DMS114 treated with DMSO at 0.1 percent for 48 hours (cell line): ENCODE data around the gene SHMT1.
A peak's percentile ranks its signal among the peaks of the same experiment; 100 is the strongest.
"Not testable (repeated sequence)": the region's sequence is repeated elsewhere in the genome, so short reads cannot be mapped to it uniquely, and the experiment has no call there.

Experiments
- DNase-seq: peaks from one replicate; lab custom pipeline; 2025; ENCODE audit not compliant: unreplicated experiment; lab: John Stamatoyannopoulos, UW

SHMT1 gene

DNA sequence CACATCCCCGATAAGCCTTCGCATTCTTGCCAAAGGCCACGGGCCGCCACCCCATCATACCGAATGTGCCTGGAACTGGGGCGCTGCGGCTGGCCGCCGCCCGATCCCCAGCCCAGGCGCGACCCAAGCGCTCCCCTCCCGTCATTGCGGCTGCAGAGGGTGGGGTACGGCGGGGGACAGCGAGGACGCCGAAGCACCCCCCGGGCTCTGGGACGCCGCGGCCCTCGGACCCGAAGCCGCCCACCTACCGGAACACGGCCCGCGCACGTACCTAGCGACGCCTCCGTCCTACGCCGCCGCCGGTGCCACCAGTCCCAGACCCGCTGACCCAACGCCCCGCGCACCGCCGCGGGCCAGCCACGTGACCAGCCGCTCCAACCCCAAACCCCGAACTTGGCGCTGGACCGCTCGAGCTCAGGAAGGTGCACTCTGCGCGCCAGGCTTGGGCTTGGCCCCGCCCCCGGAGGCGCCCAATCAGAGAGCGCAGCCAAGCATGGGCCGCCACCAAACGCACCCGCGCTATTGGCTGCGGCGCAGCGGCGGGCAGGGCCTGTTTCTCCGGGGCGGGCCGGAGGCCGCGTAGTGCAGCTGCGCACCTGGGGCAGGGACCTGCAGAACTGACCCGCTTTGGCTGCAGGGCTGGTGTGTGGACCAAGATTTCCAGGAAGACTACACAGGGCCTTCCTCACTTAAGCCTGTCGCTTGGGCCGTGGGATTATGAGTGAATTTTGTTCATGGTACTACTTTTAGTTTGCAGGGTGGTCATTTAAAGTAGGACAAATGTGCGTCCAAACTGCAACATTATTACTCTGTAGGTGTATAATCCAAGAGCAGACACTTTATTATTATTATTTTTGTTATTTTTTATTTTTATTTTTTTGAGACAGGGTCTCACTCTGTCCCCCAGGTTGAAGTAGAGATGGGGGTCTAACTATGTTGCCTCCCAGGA is at the start of gene SHMT1:
Gene SHMT1 (minus strand): TSS at position 450 of the 949 bp plus-strand sequence. CDS start 7,569 bp downstream, outside the sequence.
- peak; percentile 24 for DNase-seq

DNA sequence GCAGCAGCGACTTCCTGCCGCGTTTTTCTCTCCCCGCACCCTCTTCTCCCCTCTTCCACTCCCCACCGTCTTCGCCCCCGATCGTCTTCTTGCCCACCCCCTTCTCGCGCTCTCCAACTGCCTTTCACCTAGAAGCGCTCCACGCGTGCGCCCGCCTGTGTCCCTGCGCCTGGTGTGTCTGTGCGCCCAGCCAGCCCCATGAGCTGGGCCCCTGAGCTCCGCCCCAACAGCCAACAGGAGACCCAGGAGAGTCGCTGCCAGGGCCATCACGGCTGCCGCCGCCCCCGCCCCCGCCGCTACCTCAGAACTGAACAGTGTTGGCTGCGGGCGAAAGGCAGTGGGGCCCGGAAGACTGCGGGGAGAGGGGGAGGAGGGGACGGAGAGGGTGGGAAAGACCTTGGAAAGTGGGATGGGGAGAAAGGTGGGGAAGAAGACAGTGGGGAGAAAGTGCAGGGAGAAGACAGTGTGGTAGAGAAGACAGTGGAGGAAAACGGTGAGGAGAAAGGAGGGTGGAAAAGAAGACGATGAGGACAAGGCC is 48.7 kb upstream of the SHMT1 start:
- not testable (repeated sequence) for DNase-seq

DNA sequence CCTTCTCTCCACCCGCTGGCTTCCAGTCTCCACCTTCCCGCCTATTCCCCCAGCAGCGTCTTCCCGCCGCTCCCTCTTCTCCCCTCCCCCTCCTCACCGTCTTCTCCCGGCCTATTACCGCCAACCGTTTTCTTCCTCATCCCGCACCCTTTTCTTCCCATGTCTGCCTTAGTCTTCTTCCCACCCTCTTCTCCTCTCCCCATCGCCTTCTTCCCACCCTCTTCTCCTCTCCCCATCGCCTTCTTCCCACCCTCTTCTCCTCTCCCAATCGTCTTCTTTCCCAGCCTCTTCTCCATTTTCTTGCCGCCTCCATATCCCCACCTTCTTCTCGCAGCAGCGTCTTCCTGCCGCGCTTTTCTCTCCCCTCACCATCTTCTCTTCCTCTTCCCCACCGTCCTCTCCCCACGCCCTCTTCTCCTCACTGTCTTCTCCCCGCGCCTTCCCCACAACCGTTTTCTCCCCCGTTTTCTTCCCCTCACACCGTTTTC is 48.1 kb upstream of the SHMT1 start:
- DNase-seq = not testable (repeated sequence)

DNA sequence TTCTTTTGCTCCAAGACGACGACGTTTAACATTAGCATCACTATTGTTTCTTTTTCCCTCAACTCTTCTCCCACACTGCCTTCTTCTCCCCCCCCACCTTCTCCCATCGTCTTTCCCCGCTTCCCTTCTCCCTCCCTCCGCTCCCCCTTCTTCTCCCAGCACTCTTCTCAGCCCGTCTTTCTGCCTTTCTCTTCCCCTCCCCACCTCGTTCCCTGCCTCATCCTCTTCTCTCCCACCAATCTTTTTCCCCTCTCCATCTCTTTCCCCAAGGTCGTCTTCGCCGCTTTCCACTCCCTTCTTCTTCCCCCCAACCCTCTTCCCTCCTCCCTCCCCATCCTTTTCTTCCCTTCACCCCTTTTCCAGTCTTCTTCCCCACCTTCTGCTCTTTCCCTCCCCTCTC is 47.4 kb upstream of the SHMT1 start:
- DNase-seq = not testable (repeated sequence)

DNA sequence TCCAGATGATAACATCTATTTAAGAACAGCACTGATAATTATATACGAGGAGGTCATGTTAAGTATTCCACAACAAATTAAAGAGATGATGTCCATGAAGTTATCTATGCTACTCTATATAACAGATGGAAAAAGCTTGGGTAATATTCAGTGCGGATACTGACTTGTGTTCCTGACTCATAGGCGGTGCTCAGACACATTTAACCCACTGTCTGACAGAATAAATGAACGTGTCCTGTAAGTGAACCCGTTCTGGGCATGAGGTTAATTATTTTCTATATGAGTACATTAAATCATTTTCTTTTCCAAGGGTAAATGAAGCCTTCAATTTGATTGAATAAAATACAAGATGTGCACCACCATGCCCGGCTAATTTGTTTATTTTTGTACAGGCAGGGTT is 46.0 kb upstream of the SHMT1 start:
- not testable (repeated sequence) for DNase-seq

DNA sequence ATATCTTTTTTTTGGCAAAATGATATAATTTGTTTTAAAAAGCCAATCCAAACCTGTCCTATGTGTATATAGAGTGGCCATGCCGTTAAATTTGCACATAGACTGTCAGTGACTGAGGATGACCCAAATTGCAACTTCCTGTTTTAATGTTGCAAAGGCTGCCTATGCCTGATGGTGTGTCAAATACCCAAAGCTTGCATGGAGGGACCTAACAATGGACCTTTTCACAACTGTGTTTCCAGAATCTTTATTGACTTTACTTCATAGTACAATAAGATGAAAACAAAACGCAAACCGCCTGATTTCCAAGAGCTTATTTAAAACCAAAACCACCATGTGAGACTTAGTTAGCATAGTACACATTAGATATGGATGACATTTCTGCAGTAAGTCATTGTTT is 45.6 kb upstream of the SHMT1 start:
- not testable (repeated sequence) for DNase-seq

DNA sequence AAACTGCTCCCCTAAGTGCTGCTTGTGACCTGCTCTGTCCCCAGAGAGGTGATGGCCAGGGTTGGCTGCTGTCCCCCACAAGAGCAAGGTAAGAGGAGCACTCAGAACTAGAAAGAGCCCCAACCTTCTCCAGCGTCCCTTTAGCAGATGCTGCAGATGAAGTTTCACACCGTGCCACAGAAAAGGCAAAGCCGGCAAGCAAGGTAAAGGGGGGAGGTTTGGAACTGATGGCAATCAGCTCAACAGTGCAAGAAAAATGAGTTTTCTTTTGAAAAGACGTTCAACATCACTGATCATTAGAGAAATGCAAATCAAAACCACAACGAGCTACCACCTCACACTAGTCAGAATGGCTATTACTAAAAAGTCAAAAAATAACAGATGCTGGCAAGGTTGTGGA is 40.3 kb upstream of the SHMT1 start:
- not testable (repeated sequence) for DNase-seq

DNA sequence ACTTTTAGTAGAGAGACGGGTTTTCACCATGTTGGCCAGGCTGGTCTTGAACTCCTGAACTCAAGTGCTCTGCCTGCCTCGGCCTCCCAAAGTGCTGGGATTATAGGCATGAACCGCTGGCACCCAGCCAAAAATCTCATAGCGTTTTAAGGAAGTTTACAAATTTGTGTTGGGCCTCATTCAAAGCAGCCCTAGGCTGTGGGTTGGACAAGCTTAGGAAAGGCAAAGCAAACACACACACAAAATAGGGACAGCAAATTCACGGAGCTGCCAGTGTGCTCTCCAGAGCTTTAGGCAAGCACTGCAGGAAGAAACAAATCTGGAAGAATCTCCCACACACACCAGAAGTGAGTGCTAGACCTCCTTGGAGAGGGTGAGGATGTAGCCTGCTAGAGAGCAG is 39.8 kb upstream of the SHMT1 start:
- DNase-seq = not testable (repeated sequence)

DNA sequence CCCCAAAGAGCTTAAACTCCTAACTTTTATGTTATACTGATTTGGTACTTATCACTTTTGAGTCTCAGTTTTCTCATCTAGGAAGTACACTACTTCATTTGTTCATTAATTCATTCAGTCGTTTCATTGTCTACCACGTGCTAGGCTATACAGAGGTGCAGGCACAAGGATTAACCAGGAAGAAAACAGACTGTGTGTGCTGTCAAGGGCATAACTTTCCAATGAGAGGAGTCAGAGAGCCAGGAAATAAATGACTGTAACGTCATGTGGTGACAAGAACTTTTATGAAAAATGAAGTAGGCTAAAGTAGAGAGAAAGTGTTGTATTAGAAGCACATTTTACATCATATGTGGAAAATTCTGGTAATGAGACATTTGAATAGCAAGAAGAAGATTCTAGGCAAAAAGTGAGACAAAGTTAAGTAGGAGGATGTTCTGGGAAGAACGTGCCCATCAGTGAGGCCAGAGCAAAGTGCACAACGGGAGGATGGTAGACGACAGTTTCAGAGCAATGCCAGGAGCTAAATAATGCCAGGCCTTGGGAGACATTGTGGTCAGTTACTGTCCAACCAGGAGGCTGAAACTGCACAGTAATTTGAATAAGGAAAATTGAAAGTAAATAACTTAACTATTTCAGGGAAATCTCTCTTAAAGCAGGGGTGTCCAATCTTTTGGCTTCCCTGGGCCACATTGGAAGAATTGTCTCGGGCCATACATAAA is 38.7 kb upstream of the SHMT1 start:
- DNase-seq = not testable (repeated sequence)

DNA sequence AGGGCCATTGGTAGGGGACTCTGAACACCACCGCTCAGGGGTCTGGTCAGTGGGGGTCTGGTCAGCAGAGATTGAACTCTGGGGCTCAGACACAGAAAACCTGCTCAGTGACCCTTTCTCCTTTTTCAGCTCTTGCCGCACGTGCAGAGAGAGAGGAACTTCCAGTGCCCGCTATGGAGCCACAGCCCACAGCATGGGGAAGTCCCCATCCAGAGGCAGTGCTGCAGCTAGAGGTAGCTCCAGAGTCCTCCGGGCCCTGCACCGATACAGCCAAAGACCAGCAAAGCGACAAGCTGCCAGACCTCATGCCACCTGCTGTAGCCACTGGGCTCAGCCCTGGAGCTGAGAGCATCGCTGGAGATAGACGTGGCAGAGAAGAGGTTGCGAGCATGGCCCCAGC is 25.4 kb upstream of the SHMT1 start:
- DNase-seq = not testable (repeated sequence)

DNA sequence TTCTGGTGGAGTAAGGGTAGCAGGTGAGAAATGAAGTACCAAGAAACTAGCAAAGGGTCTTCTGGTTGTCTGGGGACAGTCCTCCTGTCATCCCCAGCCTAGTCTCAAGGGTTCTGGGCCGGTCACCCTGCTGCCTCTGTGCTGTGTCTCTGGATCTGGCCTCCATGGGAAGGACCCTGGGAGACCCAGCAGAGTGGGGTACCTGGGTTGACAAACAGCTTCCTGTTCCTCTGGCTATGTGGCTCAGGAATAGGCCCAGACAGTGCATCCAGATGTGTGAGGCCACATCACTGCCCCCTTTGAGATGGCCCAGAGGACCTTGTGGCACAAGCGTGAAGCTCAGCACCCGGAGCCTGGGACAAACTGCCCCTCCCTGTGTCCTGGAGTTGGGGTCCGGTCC is 24.9 kb upstream of the SHMT1 start:
- not testable (repeated sequence) for DNase-seq

DNA sequence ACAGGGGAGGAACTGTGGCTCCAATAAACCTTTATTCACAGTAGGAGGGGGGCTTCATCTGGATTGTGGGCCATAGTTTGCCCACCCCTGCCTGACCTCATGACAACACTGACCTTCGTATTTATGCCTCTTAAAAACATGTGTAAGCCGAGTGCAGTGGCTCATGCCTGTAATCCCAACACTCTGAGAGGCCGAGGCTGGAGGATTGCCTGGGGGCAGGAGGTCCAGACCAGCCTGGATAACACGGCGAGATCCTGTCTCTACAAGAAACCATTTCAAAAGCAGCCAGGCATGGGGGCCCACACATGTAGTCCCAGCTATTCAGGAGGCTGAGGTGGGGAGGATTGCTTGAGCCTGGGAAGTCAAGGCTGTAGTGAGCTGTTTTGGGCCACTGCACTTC is 24.2 kb upstream of the SHMT1 start:
- DNase-seq = not testable (repeated sequence)

DNA sequence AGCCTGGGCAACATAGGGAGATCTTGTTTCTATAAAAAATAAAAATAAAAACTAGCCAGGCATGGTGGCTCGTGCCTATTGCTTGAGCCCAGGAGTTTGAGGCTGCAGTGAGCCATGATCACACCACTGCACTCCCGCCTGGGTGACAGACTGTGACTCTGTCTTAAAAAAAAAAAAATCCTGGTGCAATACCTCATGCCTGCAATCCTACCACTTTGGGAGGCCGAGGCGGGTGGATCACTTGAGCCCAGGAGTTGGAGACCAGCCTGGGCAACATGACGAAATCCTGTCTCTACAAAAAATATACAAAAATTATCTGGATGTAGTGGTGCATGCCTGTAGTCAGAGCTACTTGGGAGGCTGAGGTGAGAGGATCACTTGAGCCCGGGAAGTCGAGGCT is 20.9 kb upstream of the SHMT1 start:
- DNase-seq = not testable (repeated sequence)

DNA sequence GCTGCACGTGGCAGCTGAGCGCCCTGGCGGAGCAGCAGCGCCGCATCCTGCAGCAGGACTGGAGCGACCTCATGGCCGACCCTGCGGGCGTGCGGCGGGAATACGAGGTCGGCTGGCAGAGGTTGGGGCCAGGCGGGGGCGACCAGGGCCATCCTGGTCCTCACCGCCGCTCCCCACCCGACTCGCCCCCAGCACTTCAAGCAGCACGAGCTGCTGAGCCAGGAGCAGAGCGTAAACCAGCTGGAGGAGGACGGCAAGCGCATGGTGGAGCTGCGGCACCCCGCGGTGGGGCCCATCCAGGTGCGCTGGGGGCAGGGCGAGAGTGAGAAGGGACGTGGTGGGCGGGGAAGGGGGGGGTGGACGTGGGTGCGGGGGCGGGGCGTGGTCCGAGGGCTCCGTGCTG is 19.7 kb upstream of the SHMT1 start:
- not testable (repeated sequence) for DNase-seq

DNA sequence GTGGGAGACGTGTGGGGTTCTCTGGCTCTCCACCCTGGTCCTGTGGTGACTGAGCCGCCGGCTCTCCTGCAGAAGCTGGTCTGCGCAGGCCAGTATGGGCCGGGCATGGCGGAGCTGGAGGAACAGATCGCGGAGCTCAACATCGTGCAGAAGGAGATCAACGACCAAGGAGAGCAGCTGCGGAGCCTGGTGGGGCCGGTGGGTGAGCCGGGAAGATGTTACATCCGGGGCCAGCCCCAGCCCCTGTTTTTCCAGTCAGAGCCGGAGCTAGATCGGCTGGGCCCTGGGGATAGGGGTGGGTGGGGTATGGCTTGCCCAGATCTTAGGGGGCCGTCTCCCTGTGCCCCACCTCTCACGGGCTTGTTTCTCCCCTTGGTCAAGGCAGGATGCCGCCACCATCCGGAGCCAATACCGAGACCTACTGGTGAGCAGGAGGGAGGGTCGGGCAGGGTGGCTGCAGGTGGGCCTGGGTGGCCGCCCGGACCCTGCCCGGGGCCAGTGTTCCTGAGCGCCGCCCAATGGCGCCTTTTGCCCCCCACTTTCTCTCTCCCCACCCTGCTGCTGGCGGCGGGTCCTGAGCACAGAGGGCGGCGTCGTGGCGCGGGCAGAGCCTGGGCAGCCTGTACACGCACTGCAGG is 19.2 kb upstream of the SHMT1 start:
- DNase-seq = no peak

DNA sequence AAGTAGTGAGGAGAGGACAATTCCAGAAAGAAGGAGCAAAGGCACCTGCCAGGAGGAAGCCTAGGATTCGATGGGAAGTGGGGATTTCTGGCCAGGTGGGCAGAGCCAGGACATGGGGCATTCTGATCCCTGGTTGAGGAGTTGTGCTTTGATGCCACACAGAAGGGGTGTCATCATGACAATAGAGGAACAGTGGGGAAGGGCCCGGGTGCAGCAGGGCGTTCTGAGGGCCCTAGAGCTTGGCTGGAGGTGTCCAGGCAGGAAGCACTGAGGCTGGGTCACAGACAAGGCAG is 18.5 kb upstream of the SHMT1 start:
- DNase-seq = no peak

DNA sequence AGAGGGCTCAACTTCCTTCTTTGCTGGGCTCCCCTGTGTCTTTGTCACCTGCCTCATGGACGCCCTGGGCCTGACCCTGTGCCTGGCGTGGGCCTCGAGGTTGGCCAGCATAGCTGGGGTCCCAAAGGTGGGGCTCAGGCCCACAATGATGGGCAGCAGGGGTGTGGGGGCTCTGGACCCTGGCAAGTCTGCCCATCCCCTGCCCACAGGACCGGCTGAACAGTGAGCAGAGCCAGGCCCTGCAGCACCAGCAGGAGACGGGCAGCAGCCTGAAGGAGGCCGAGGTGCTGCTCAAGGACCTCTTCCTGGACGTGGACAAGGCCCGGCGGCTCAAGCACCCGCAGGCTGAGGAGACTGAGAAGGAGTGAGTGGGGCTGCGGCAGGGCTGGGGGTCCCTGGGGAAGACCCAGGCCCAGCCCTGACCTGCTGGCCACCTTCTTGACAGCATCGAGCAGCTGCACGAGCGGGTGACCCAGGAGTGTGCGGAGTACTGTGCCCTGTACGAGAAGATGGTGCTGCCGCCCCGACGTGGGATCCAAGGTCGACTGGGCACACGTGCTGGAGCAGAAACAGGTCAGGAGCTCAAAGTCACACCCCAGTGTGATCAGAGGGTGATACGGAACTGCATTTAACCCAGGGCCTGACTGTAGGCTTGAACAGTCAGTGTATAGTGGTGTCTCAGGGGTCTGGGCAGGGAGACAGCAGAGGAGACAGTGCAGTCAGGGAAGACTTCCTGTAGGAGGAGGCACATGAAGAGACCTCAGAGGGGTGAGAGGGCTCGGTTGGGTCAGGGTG is 18.0 kb upstream of the SHMT1 start:
- DNase-seq = no peak

DNA sequence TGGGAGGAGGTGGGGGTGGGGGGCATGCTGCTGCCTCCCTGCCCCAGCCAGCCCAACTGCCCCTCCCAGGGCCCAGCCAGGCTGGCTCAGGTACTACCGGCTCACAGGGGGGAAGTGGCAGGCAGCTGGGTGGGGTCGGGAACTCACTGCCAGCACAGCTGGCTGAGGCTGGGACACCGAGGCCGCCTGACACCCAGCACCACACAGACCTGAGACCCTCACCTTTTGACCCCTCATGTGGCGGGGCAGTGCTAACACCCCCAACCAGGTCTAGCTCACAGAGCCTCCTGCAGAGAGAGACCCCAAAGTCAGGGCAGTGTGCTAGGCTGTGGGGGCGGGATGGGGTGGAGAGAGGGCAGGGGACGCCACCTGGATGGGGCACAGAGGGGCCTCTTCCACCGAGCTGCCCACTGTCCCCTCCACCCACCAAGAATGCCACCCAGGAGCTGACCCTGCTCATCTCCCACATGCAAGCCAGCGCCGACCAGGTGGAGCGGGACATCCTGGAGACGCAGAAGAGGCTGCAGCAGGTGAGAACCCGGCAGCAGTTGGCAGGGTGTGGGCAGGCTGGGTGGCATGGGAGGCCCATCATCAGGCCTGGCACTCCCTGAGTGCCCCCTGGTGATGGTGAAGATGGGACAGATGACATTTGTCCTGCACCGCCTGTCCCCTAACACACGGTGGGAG is 17.3 kb upstream of the SHMT1 start:
- no peak for DNase-seq

DNA sequence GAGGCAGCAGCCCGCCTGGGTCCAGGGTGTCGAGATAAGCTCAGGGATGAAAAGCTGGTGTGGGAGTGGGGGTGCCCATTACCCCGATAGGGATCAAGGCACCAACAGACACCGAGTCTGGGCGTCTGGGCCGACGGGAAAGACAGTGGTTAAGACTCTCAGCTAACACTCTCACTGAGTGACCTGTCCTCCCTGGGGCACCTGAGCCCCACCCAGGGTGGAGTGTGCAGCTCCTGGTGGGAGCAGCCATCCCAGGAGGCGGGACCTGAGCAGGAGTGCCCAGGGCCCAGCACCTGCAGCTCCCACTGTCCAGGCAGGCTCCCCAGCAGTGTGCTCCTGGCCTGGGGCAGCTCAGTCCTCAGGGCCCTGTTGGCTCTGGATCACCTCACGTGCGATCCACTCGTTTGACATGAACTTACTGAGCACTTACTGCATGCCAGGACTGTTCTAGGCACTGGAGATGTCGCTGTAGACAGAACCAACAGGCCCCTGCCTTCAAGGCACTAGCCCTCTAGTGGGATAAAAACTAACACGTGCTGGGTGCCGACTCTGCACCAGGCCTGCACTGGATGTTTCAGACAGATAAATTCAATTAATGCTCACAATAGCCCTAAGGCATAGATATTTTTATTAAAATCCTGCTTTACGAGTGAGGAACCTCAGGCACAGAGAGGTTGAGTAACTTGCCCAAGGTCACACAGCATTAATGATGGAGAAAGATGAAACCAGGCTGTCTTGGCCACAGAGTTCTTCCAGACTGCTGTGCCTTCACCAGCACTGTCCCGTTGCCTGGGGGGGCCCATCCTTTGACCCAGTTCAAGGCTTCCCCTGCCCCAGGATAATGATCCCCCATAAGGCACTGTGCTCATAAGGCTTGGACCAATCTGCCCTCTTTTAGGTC is 16.1 kb upstream of the SHMT1 start:
- no peak for DNase-seq
